ENCODE data around the gene AARS2. TPM values are rescaled to one million over a fixed set of nuclear protein-coding genes. Genes with fewer than 3 reads are reported as not detected.

Gene AARS2
- total and polyA plus RNA-seq, 2 of the 8 experiments (the other 6 are each of a cell fraction or from before 2014, with no cell fraction given), result 8.6 to 20.4 TPM

- no peak overlapping the region for H3K14ac ChIP-seq (ENCODE audit: insufficient read length)
- peaks cover 3 to 10% (median 7%) of the 10 kb centered on the region in 4 experiments; a peak in 4 of 8 replicates for H3K36me3 ChIP-seq (ENCODE audit: control insufficient read depth in 2 of 4, insufficient read depth in 4 of 4, low read length in 3 of 4)
- no peak overlapping the region for H3K56ac ChIP-seq (replicated peaks; ENCODE audit: insufficient read length, low read depth, low read length)
- ChIA-PET POLR2A (ENCODE audit: partially characterized antibody) (interaction anchor here (0.6 to 15.1 kb wide), 8 partner anchors 8 to 676 kb away, joined by 3 to 581 read pairs (median 5); partner anchors contain the start of genes HSP90AB1, SLC35B2 and TMEM151B), CTCF (ENCODE audit: partially characterized antibody) (interaction anchor here (0.7 to 19.0 kb wide), 14 partner anchors 8 to 167 kb away, joined by 3 to 330 read pairs (median 4); partner anchors contain the start of genes AARS2 and HSP90AB1)
- no peak overlapping the region for H3K23ac ChIP-seq (ENCODE audit: insufficient read length)
- peak overlapping the region; percentile 22; the same call in 1 of the 2 replicates for H3K27ac ChIP-seq (ENCODE audit: low read depth, low read length)
- 0 out of 2 replicates have a peak overlapping the region, but pooled peaks have one; percentile 42 for H2AK5ac ChIP-seq (ENCODE audit: low read depth, low read length)
- H3K9ac ChIP-seq (replicated peaks in 1 of 4; ENCODE audit: extremely low read depth in 1 of 4, low read depth in 3 of 4, low read length in 3 of 4), result peak overlapping the region in 2 of 4 experiments; percentile 20 to 30; a peak in 2 of 7 replicates
- peak overlapping the region in 3 of 4 experiments; percentile 10 to 80 (median 19); a peak in 4 of 8 replicates for H3K4me3 ChIP-seq (ENCODE audit: extremely low read depth in 1 of 4, insufficient read depth in 2 of 4, low read depth in 3 of 4, low read length in 4 of 4)
- peaks cover 0 to 10% of the 10 kb centered on the region in 2 experiments; a peak in 1 of 4 replicates for H3K79me2 ChIP-seq (ENCODE audit: control insufficient read depth in 1 of 2, insufficient read depth in 2 of 2, low read length in 2 of 2)
- peak overlapping the region; percentile 50 to 91 for H3K4me2 ChIP-seq (ENCODE audit: insufficient read depth in 1 of 2, low read depth in 2 of 2, low read length in 2 of 2)
- DNase-seq (ENCODE audit: low read depth in 1 of 2, low spot score in 2 of 2) (no peak), FAIRE-seq (no peak)
- no peak overlapping the region; the same call in 1 of the 2 replicates for H2BK15ac ChIP-seq (ENCODE audit: low read length)
- no peak overlapping the region for H2BK12ac ChIP-seq (ENCODE audit: low read depth, low read length)
- peaks cover 6 to 33% (median 16%) of the 10 kb centered on the region in 4 experiments for H3K4me1 ChIP-seq (replicated peaks in 1 of 4; ENCODE audit: control insufficient read depth in 3 of 4, insufficient read depth in 4 of 4, low read length in 3 of 4)
- no peaks in the 10 kb centered on the region for H3K9me3 ChIP-seq (ENCODE audit: insufficient read depth in 2 of 2, low read depth in 1 of 2, low read length in 1 of 2)
- TF ChIP-seq POU5F1 (IDR thresholded peaks at IDR 0.05; ENCODE audit: low read depth, low read length) (no peak), USF2 (IDR thresholded peaks at IDR 0.05; ENCODE audit: low read length) (no peak)
- H2AFZ ChIP-seq (ENCODE audit: low read length), result no peak overlapping the region
- H2BK120ac ChIP-seq (replicated peaks; ENCODE audit: low read depth, low read length), result no peak overlapping the region
- H4K5ac ChIP-seq (ENCODE audit: insufficient read length, low read depth, low read length), result no peak overlapping the region
- peaks cover 9% of the 10 kb centered on the region for H3K23me2 ChIP-seq (ENCODE audit: low read depth, low read length)
- H2BK20ac ChIP-seq (ENCODE audit: low read length), result no peak overlapping the region
- peaks cover 1 to 5% of the 10 kb centered on the region in 2 experiments for H4K20me1 ChIP-seq (replicated peaks in 1 of 2; ENCODE audit: control insufficient read depth in 1 of 2, insufficient read depth in 2 of 2, low read length in 2 of 2)
- H2BK5ac ChIP-seq (ENCODE audit: low read depth, low read length), result peak overlapping the region; percentile 60; the same call in 1 of the 2 replicates
- H3K4ac ChIP-seq (replicated peaks; ENCODE audit: insufficient read length, low read depth, low read length), result no peak overlapping the region
- no peaks in the 10 kb centered on the region; a peak in 1 of 7 replicates for H3K27me3 ChIP-seq (replicated peaks in 1 of 4; ENCODE audit: control insufficient read depth in 3 of 4, extremely low read depth in 1 of 4, insufficient read depth in 3 of 4, low read length in 3 of 4)
- H3K79me1 ChIP-seq (ENCODE audit: low read depth, low read length), result peaks cover 7% of the 10 kb centered on the region; the same call in 1 of the 2 replicates
- H4K91ac ChIP-seq (replicated peaks; ENCODE audit: insufficient read length, low read length), result no peak overlapping the region
- H4K8ac ChIP-seq (ENCODE audit: extremely low read depth, insufficient read depth, low read length), result no peak overlapping the region
- 77% methylated on average over 7 of the region's 7 CpGs; no CpG with 5 or more reads in 1 of the 2 experiments for WGBS, 2 experiments (ENCODE audit: extremely low coverage in 1 of 2, insufficient coverage in 1 of 2, insufficient read length in 1 of 2, insufficient replicate concordance in 2 of 2, low coverage in 1 of 2, low lambda C conversion rate in 2 of 2, missing lambda C conversion rate in 1 of 2)
- no peak overlapping the region for H3K18ac ChIP-seq (ENCODE audit: extremely low read depth, low read length)
These were observed 50.4 kb downstream of the AARS2 start for GRCh38 chr6:44262467-44263353.
